Caki2 (cell line): ENCODE measurements around the gene RSL1D1. TPM values are rescaled to one million over a fixed set of nuclear protein-coding genes. Genes with fewer than 3 reads are reported as not detected.
"Not testable (repeated sequence)": the region's sequence is repeated elsewhere in the genome, so short reads cannot be mapped to it uniquely, and the experiment has no call there.

Source experiments
- DNase-seq: peaks from one replicate; pipeline ENCODE4 v3.0.0-alpha.2; 2015; ENCODE audit warnings: low read depth
- in situ Hi-C: cut with HindIII; loops from 2 replicates; pipeline ENCODE4 v1.10.0; 2016; ENCODE audit warnings: low sequenced_read_pairs, low pct_unique_long_range_greater_than_20kb, mixed read lengths
- total RNA-seq: library from RNA; depleted of rRNA; stranded (reverse); fragments of >200 nt; shearing (Covaris generic); gene quantifications from 2 replicates; pipeline ENCODE4 v1.2.3, GENCODE V29; 2014; ENCODE audit warnings: low replicate concordance; rRNA removed

Gene RSL1D1
- total RNA-seq, 1 experiment from 2014 or later: 196 TPM

GRCh38 chr16:11784980-11785599 is 66.3 kb downstream of the RSL1D1 start:
- in situ Hi-C loops, DNase-seq: not testable (repeated sequence)

GRCh38 chr16:11784381-11784780 is 67.0 kb downstream of the RSL1D1 start:
- in situ Hi-C loops: not testable (repeated sequence)

DNA sequence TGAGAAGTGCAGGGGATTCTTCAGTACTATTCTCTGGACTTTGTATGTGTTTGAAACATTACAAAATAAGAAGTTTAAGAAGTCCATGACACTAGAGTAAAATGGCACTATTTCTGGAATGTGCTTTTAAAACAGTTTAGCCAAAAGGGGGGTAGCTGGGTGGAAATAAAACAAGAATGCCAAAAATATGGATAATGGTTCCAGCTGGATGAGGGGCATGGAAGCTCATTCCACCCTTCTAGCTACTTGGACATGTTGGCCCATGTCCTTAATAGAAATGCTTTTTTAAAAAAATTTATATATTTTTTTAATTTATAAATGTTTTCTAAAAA is 67.3 kb downstream of the RSL1D1 start:
- in situ Hi-C loops: no loop called here
- DNase-seq: no peak

More at GRCh38 chr16:11784381-11784780, 67.0 kb downstream of the RSL1D1 start:
- not testable (repeated sequence) for DNase-seq

Other genes with a start within 250 kb of the RSL1D1 start
- gene SNN, start 183.1 kb downstream of the RSL1D1 start, total RNA-seq: 17.4 and 17.7 TPM in 2 replicates
- 48.9 and 54.7 TPM in 2 replicates for gene TXNDC11, start 108.7 kb downstream of the RSL1D1 start, total RNA-seq
- 18.8 and 31.2 TPM in 2 replicates for gene ZC3H7A, start 54.3 kb downstream of the RSL1D1 start, total RNA-seq
- 19.2 and 35.4 TPM in 2 replicates for gene GSPT1, start 64.4 kb upstream of the RSL1D1 start, total RNA-seq
- gene NPIPB2, start 90.5 kb upstream of the RSL1D1 start, total RNA-seq: 9.5 and 17.1 TPM in 2 replicates
- not detected in 2 replicates for gene TNFRSF17, start 113.7 kb upstream of the RSL1D1 start, total RNA-seq
- gene SNX29, start 125.2 kb upstream of the RSL1D1 start, total RNA-seq: 47.8 and 72.1 TPM in 2 replicates